H1 (cell line): Measurements from ENCODE around the gene USP17L22. TPM values are rescaled to one million over a fixed set of nuclear protein-coding genes. Genes with fewer than 3 reads are reported as not detected.
"Not testable (repeated sequence)": the region's sequence is repeated elsewhere in the genome, so short reads cannot be mapped to it uniquely, and the experiment has no call there.

Experiments used
- CTCF ChIA-PET: fragments of 300-600 bp; sonication (Branson Sonifier 250); formaldehyde crosslinking; loops from one replicate; lab custom pipeline; 2021; ENCODE audit not compliant: partially characterized antibody; lab: Charles Lee
- POLR2A ChIA-PET: fragments of 300-600 bp; sonication (Branson Sonifier 250); formaldehyde crosslinking; loops from one replicate; lab custom pipeline; 2021; ENCODE audit warnings: inconsistent platforms; ENCODE audit not compliant: partially characterized antibody; lab: Charles Lee
- DNase-seq, 2 experiments: peaks; one replicate each; pipeline versions ENCODE4 v3.0.0 to v3.0.0-alpha.2; 2010 to 2022; ENCODE audit warnings: low spot score in 2 of 2, low read depth in 1 of 2, mixed read lengths in 1 of 2
- FAIRE-seq: peaks from 2 replicates; lab custom pipeline; 2011; peaks lifted over from hg19 to GRCh38; lab: Jason Lieb, UNC
- H2AFZ ChIP-seq: 2 replicates; pipeline ENCODE4 v1.8.1; 2012; ENCODE audit warnings: low read length, inconsistent platforms
- H2AK5ac ChIP-seq: 2 replicates; pipeline ENCODE4 v1.6.1; 2013; ENCODE audit warnings: low read depth, low read length
- H2BK120ac ChIP-seq: replicated peaks from 2 replicates; pipeline ENCODE3; 2013; ENCODE audit warnings: low read depth, low read length, inconsistent platforms
- H2BK12ac ChIP-seq: 2 replicates; pipeline ENCODE4 v1.6.1; 2013; ENCODE audit warnings: low read depth, low read length
- H2BK15ac ChIP-seq: 2 replicates; pipeline ENCODE4 v1.6.1; 2013; ENCODE audit warnings: low read length
- H2BK20ac ChIP-seq: 2 replicates; pipeline ENCODE4 v1.6.1; 2013; ENCODE audit warnings: low read length
- H2BK5ac ChIP-seq: 2 replicates; pipeline ENCODE4 v1.6.1; 2013; ENCODE audit warnings: low read depth, low read length
- H3K14ac ChIP-seq: 2 replicates; pipeline ENCODE4 v1.6.1; 2013; ENCODE audit warnings: inconsistent platforms; ENCODE audit not compliant: insufficient read length
- H3K18ac ChIP-seq: 2 replicates; pipeline ENCODE4 v1.6.1; 2013; ENCODE audit warnings: low read length; ENCODE audit errors: extremely low read depth
- H3K23ac ChIP-seq: 2 replicates; pipeline ENCODE4 v1.6.1; 2013; ENCODE audit warnings: inconsistent platforms; ENCODE audit not compliant: insufficient read length
- H3K23me2 ChIP-seq: 2 replicates; pipeline ENCODE4 v1.6.1; 2013; ENCODE audit warnings: low read depth, low read length
- H3K27ac ChIP-seq: 2 replicates; pipeline ENCODE4 v1.6.1; 2011; ENCODE audit warnings: low read depth, low read length, inconsistent platforms
- H3K27me3 ChIP-seq, 4 experiments: replicated peaks in 1 of 4; 1 replicate in 1 of 4; 2 replicates in 3 of 4; pipeline versions ENCODE4 v1.6.1 to v1.8.1; 2011 to 2013; ENCODE audit warnings: low read length in 3 of 4, mild to moderate bottlenecking in 3 of 4, inconsistent platforms in 2 of 4, mixed read lengths in 2 of 4, moderate library complexity in 1 of 4; ENCODE audit not compliant: control insufficient read depth in 3 of 4, insufficient read depth in 3 of 4; ENCODE audit errors: extremely low read depth in 1 of 4
- H3K36me3 ChIP-seq, 4 experiments: 2 replicates each; pipeline versions ENCODE4 v1.6.1 to v1.8.1; 2011 to 2013; ENCODE audit warnings: mild to moderate bottlenecking in 4 of 4, low read length in 3 of 4, moderate library complexity in 2 of 4, control low read depth in 1 of 4, inconsistent platforms in 1 of 4; ENCODE audit not compliant: insufficient read depth in 4 of 4, control insufficient read depth in 2 of 4
- H3K4ac ChIP-seq: replicated peaks from 2 replicates; pipeline ENCODE3; 2013; ENCODE audit warnings: low read length, low read depth, mixed read lengths, inconsistent platforms; ENCODE audit not compliant: insufficient read length
- H3K4me1 ChIP-seq, 4 experiments: replicated peaks in 1 of 4; 1 replicate in 1 of 4; 2 replicates in 3 of 4; pipeline versions ENCODE4 v1.6.1 to v1.8.1; 2011 to 2013; ENCODE audit warnings: low read length in 3 of 4, inconsistent platforms in 2 of 4, mixed read lengths in 1 of 4; ENCODE audit not compliant: insufficient read depth in 4 of 4, control insufficient read depth in 3 of 4
- H3K4me2 ChIP-seq, 2 experiments: 2 replicates each; pipeline versions ENCODE4 v1.6.1 to v1.8.1; 2011 to 2013; ENCODE audit warnings: low read depth in 2 of 2, low read length in 2 of 2, control low read depth in 1 of 2, inconsistent platforms in 1 of 2, mild to moderate bottlenecking in 1 of 2; ENCODE audit not compliant: insufficient read depth in 1 of 2
- H3K4me3 ChIP-seq, 4 experiments: fragments of 200-600, 300-600 bp in 1 of 4; sonication (generic), shearing (Covaris generic), sonication (Bioruptor Twin) in 1 of 4; 2 replicates each; pipeline versions ENCODE4 v1.5.1 to v1.8.1; 2011 to 2016; ENCODE audit warnings: low read length in 4 of 4, low read depth in 3 of 4, control low read depth in 2 of 4, inconsistent platforms in 2 of 4, mild to moderate bottlenecking in 2 of 4, mixed read lengths in 1 of 4, moderate library complexity in 1 of 4; ENCODE audit not compliant: insufficient read depth in 2 of 4; ENCODE audit errors: extremely low read depth in 1 of 4
- H3K56ac ChIP-seq: replicated peaks from 2 replicates; pipeline ENCODE3; 2013; ENCODE audit warnings: low read depth, mild to moderate bottlenecking, mixed read lengths, low read length, inconsistent platforms; ENCODE audit not compliant: insufficient read length
- H3K79me1 ChIP-seq: 2 replicates; pipeline ENCODE4 v1.6.1; 2013; ENCODE audit warnings: low read depth, low read length, control low read depth
- H3K79me2 ChIP-seq, 2 experiments: 2 replicates each; pipeline versions ENCODE4 v1.6.1 to v1.8.1; 2012 to 2013; ENCODE audit warnings: low read length in 2 of 2, mild to moderate bottlenecking in 2 of 2, inconsistent platforms in 1 of 2; ENCODE audit not compliant: insufficient read depth in 2 of 2, control insufficient read depth in 1 of 2
- H3K9ac ChIP-seq, 4 experiments: replicated peaks in 1 of 4; 1 replicate in 1 of 4; 2 replicates in 3 of 4; pipeline versions ENCODE4 v1.6.1 to v1.8.1; 2011 to 2013; ENCODE audit warnings: low read depth in 3 of 4, low read length in 3 of 4, control low read depth in 2 of 4, mild to moderate bottlenecking in 2 of 4, moderate library complexity in 2 of 4, inconsistent platforms in 1 of 4; ENCODE audit errors: extremely low read depth in 1 of 4
- H3K9me3 ChIP-seq, 2 experiments: 2 replicates each; pipeline versions ENCODE4 v1.6.1 to v1.8.1; 2012 to 2013; ENCODE audit warnings: mild to moderate bottlenecking in 2 of 2, moderate library complexity in 2 of 2, control low read depth in 1 of 2, inconsistent platforms in 1 of 2, low read depth in 1 of 2, low read length in 1 of 2, mixed read lengths in 1 of 2; ENCODE audit not compliant: insufficient read depth in 2 of 2
- H4K20me1 ChIP-seq, 2 experiments: replicated peaks in 1 of 2; 2 replicates each; pipeline versions ENCODE3 to v1.8.1; 2011 to 2013; ENCODE audit warnings: inconsistent platforms in 2 of 2, low read length in 2 of 2, mild to moderate bottlenecking in 1 of 2; ENCODE audit not compliant: insufficient read depth in 2 of 2, control insufficient read depth in 1 of 2
- H4K5ac ChIP-seq: 2 replicates; pipeline ENCODE4 v1.6.1; 2013; ENCODE audit warnings: low read length, low read depth, mixed read lengths, inconsistent platforms; ENCODE audit not compliant: insufficient read length
- H4K8ac ChIP-seq: 2 replicates; pipeline ENCODE4 v1.8.0; 2013; ENCODE audit warnings: mild to moderate bottlenecking, moderate library complexity, low read length, inconsistent platforms; ENCODE audit not compliant: insufficient read depth; ENCODE audit errors: extremely low read depth
- H4K91ac ChIP-seq: replicated peaks from 2 replicates; pipeline ENCODE3; 2013; ENCODE audit warnings: low read length, mixed read lengths, inconsistent platforms; ENCODE audit not compliant: insufficient read length
- WGBS, 2 experiments: shearing (Covaris generic) in 1 of 2; methylation state at CpG; one replicate each; pipeline versions ENCODE4 v1.1.6 to v1.1.7; 2013 to 2015; ENCODE audit warnings: low lambda C conversion rate in 2 of 2, mixed read lengths in 2 of 2, inconsistent platforms in 1 of 2, low coverage in 1 of 2, missing lambda C conversion rate in 1 of 2; ENCODE audit not compliant: insufficient replicate concordance in 2 of 2, insufficient coverage in 1 of 2, insufficient read length in 1 of 2; ENCODE audit errors: extremely low coverage in 1 of 2, missing lambda C conversion rate in 1 of 2; 5-methylcytosine and 5-hydroxymethylcytosine counted together
- polyA plus RNA-seq, 7 experiments: library from polyadenylated mRNA; depleted of rRNA in 3 of 7; stranded (reverse) in 5 of 7; unstranded in 2 of 7; fragments of >200 nt in 5 of 7; fragments of 200-250 nt in 2 of 7; gene quantifications; 1 replicate in 5 of 7; 2 replicates in 1 of 7; 4 replicates in 1 of 7; pipeline versions ENCODE4 v1.2.1 to v1.2.3, GENCODE V29; 2011 to 2013; ENCODE audit warnings: missing spikeins in 2 of 7, mixed read lengths in 2 of 7
- total RNA-seq: library from RNA; stranded (reverse); fragmentation: NEBNext Ultra II Directional; extraction: Animal tissue kit (Norgen Biotek cat#: 25700); gene quantifications from 2 replicates; pipeline ENCODE4 v1.2.1, GENCODE V29; 2021

Gene USP17L22
- total and polyA plus RNA-seq, 2 of the 8 experiments (the other 6 are each of a cell fraction or from before 2014, with no cell fraction given), result not detected

GRCh38 chr4:9253078-9253477 is 14.3 kb upstream of the USP17L22 start, which contains the start of gene USP17L19:
TSS of gene USP17L19 (plus strand) at chr4:9253378. CDS start at chr4:9253378, 0 bp downstream.
- H2BK15ac ChIP-seq, H3K9ac ChIP-seq, H3K79me2 ChIP-seq, H3K4me3 ChIP-seq, H3K36me3 ChIP-seq, H3K23me2 ChIP-seq, H3K18ac ChIP-seq, H4K8ac ChIP-seq, H2BK120ac ChIP-seq, H3K23ac ChIP-seq, H2BK20ac ChIP-seq, FAIRE-seq, H3K27me3 ChIP-seq, H4K91ac ChIP-seq, H2AFZ ChIP-seq, H3K9me3 ChIP-seq, H3K79me1 ChIP-seq, H3K14ac ChIP-seq, POLR2A ChIA-PET, H2BK12ac ChIP-seq, H2AK5ac ChIP-seq, DNase-seq, H4K20me1 ChIP-seq, H2BK5ac ChIP-seq, H3K4me1 ChIP-seq, H4K5ac ChIP-seq, H3K4me2 ChIP-seq, CTCF ChIA-PET, H3K56ac ChIP-seq, H3K4ac ChIP-seq, H3K27ac ChIP-seq: not testable (repeated sequence)
- no CpG with 5 or more reads among the region's 13 CpGs for WGBS, 2 experiments

GRCh38 chr4:9257824-9258223 is 9.6 kb upstream of the USP17L22 start, which contains the start of gene USP17L20:
TSS of gene USP17L20 (plus strand) at chr4:9258124. CDS start at chr4:9258124, 0 bp downstream.
- POLR2A ChIA-PET, FAIRE-seq, H3K79me2 ChIP-seq: not testable (repeated sequence)

More at GRCh38 chr4:9257824-9258223, 9.6 kb upstream of the USP17L22 start, which contains the start of gene USP17L20:
- H3K4ac ChIP-seq, H3K14ac ChIP-seq, H3K27ac ChIP-seq, CTCF ChIA-PET, H2AK5ac ChIP-seq, H3K23ac ChIP-seq, H2BK12ac ChIP-seq, H2BK120ac ChIP-seq, H3K79me1 ChIP-seq, H3K4me2 ChIP-seq, DNase-seq, H3K4me1 ChIP-seq, H3K4me3 ChIP-seq, H2BK20ac ChIP-seq, H3K27me3 ChIP-seq, H2BK15ac ChIP-seq, H3K36me3 ChIP-seq, H4K5ac ChIP-seq, H3K56ac ChIP-seq, H2BK5ac ChIP-seq, H4K20me1 ChIP-seq, H3K9me3 ChIP-seq, H4K91ac ChIP-seq, H3K9ac ChIP-seq, H3K18ac ChIP-seq, H2AFZ ChIP-seq, H4K8ac ChIP-seq, H3K23me2 ChIP-seq: not testable (repeated sequence)
- WGBS, 2 experiments, result no CpG with 5 or more reads among the region's 15 CpGs
